CD14-positive monocyte (primary cell): ENCODE results near the gene CLDN1. TPM values are rescaled to one million over a fixed set of nuclear protein-coding genes. Genes with fewer than 3 reads are reported as not detected.

Experiments
- DNase-seq, 3 donors: peaks; one replicate each; pipeline ENCODE4 v3.0.0-alpha.2; 2011 to 2022
- H2AFZ ChIP-seq: 2 replicates; pipeline ENCODE4 v1.6.0; 2012; ENCODE audit warnings: mild to moderate bottlenecking, low read depth, low read length, inconsistent platforms; ENCODE audit not compliant: insufficient read depth, poor library complexity, severe bottlenecking
- H3K27ac ChIP-seq, 2 donors: 1 replicate in 1 of 2; 2 replicates in 1 of 2; pipeline ENCODE4 v1.5.1; 2012 to 2013; ENCODE audit warnings: low read length in 2 of 2, control low read depth in 1 of 2, inconsistent platforms in 1 of 2, low read depth in 1 of 2, mild to moderate bottlenecking in 1 of 2
- H3K27me3 ChIP-seq, 2 donors: one replicate each; pipeline versions ENCODE4 v1.6.0 to v1.6.1; 2011 to 2013; ENCODE audit warnings: low read length in 2 of 2; ENCODE audit not compliant: control insufficient read depth in 2 of 2, insufficient read depth in 2 of 2
- H3K36me3 ChIP-seq, 2 donors: replicated peaks in 1 of 2; 1 replicate in 1 of 2; 2 replicates in 1 of 2; pipeline versions ENCODE4 v1.5.1 to v1.6.1; 2012 to 2013; ENCODE audit warnings: low read length in 2 of 2, control low read depth in 1 of 2, inconsistent platforms in 1 of 2, mild to moderate bottlenecking in 1 of 2; ENCODE audit not compliant: insufficient read depth in 2 of 2, control insufficient read depth in 1 of 2
- H3K4me1 ChIP-seq, 2 donors: 1 replicate in 1 of 2; 2 replicates in 1 of 2; pipeline versions ENCODE4 v1.5.1 to v1.6.1; 2012 to 2013; ENCODE audit warnings: low read length in 2 of 2, control low read depth in 1 of 2, inconsistent platforms in 1 of 2, mild to moderate bottlenecking in 1 of 2, moderate library complexity in 1 of 2; ENCODE audit not compliant: insufficient read depth in 2 of 2, control insufficient read depth in 1 of 2
- H3K4me2 ChIP-seq: replicated peaks from 2 replicates; pipeline ENCODE3; 2012; ENCODE audit warnings: low read length, moderate library complexity, mild to moderate bottlenecking; ENCODE audit not compliant: poor library complexity, severe bottlenecking; ENCODE audit errors: extremely low read depth
- H3K4me3 ChIP-seq, 3 experiments: fragments of 200-600 bp in 1 of 3; sonication (generic) in 1 of 3; replicated peaks in 1 of 3; 1 replicate in 2 of 3; 2 replicates in 1 of 3; pipeline ENCODE4 v1.5.1; 2011 to 2013; ENCODE audit warnings: low read length in 3 of 3, mild to moderate bottlenecking in 3 of 3, control low read depth in 2 of 3, low read depth in 2 of 3, inconsistent platforms in 1 of 3, moderate library complexity in 1 of 3
- H3K79me2 ChIP-seq: 2 replicates; pipeline ENCODE4 v1.6.0; 2012; ENCODE audit warnings: mild to moderate bottlenecking, control low read depth, inconsistent platforms, low read length, moderate library complexity; ENCODE audit not compliant: insufficient read depth
- H3K9ac ChIP-seq: 2 replicates; pipeline ENCODE4 v1.6.0; 2017; ENCODE audit warnings: low read length, mild to moderate bottlenecking; ENCODE audit not compliant: insufficient read depth, poor library complexity, severe bottlenecking
- H3K9me3 ChIP-seq, 2 donors: replicated peaks in 1 of 2; 1 replicate in 1 of 2; 2 replicates in 1 of 2; pipeline versions ENCODE4 v1.5.1 to v1.6.1; 2012 to 2013; ENCODE audit warnings: low read length in 2 of 2, control low read depth in 1 of 2; ENCODE audit not compliant: control insufficient read depth in 1 of 2, insufficient read depth in 1 of 2
- H4K20me1 ChIP-seq: 2 replicates; pipeline ENCODE4 v1.6.0; 2012; ENCODE audit warnings: mild to moderate bottlenecking, low read length, control low read depth, moderate library complexity; ENCODE audit not compliant: insufficient read depth
- H3K27ac Mint-ChIP-seq, 7 donors: one replicate each; pipeline ENCODE4 v1.8.0; 2020; ENCODE audit warnings: mild to moderate bottlenecking in 7 of 7, mixed read lengths in 7 of 7, moderate library complexity in 6 of 7, inconsistent platforms in 2 of 7
- H3K27me3 Mint-ChIP-seq, 3 donors: one replicate each; pipeline ENCODE4 v1.8.0; 2021 to 2022; ENCODE audit warnings: low read depth in 3 of 3, mild to moderate bottlenecking in 3 of 3, mixed read lengths in 3 of 3, moderate library complexity in 3 of 3, inconsistent platforms in 1 of 3
- H3K36me3 Mint-ChIP-seq, 2 donors: one replicate each; pipeline ENCODE4 v1.8.0; 2020; ENCODE audit warnings: mixed read lengths in 2 of 2, inconsistent platforms in 1 of 2, mild to moderate bottlenecking in 1 of 2
- H3K4me1 Mint-ChIP-seq: one replicate; pipeline ENCODE4 v1.8.0; 2020; ENCODE audit warnings: mild to moderate bottlenecking, mixed read lengths
- H3K4me3 Mint-ChIP-seq, 2 donors: one replicate each; pipeline ENCODE4 v1.8.0; 2020; ENCODE audit warnings: mild to moderate bottlenecking in 2 of 2, mixed read lengths in 2 of 2, moderate library complexity in 1 of 2
- H3K9me3 Mint-ChIP-seq, 7 donors: one replicate each; pipeline ENCODE4 v1.8.0; 2020 to 2022; ENCODE audit warnings: mixed read lengths in 7 of 7, mild to moderate bottlenecking in 6 of 7, moderate library complexity in 6 of 7, inconsistent platforms in 2 of 7
- WGBS: methylation state at CpG from one replicate; pipeline ENCODE4 v1.1.5; 2013; ENCODE audit warnings: missing lambda C conversion rate; ENCODE audit not compliant: insufficient coverage; 5-methylcytosine and 5-hydroxymethylcytosine counted together
- intact Hi-C, 2 donors: fragments of 100-400 bp; cut with micrococcal nuclease; formaldehyde crosslinking; loops; one replicate each; pipeline versions ENCODE4 v1.15.0 to v1.15.1; 2023
- polyA plus RNA-seq, 3 donors: library from polyadenylated mRNA; depleted of rRNA in 1 of 3; unstranded in 2 of 3; stranded (reverse) in 1 of 3; fragments of 300-500 nt in 2 of 3; fragments of >200 nt in 1 of 3; fragmentation: Illumina TruSeq in 2 of 3; gene quantifications; 1 replicate in 2 of 3; 2 replicates in 1 of 3; pipeline ENCODE4 v1.2.3, GENCODE V29; 2012 to 2021
- TF ChIP-seq, protein P1 (sequence below): fragments of 200-600 bp; IDR thresholded peaks from one replicate; pipeline ENCODE4 v1.8.0; 2022; ENCODE audit warnings: antibody characterized with exemption, mild to moderate bottlenecking

The CLDN1 gene
- polyA plus RNA-seq, 3 donors: not detected

GRCh38 chr3:190362258-190362657, 40.0 kb upstream of the CLDN1 start:
- Histone ChIP-seq H3K36me3 (no peaks in the 10 kb centered on the region), H3K4me3 (no peak overlapping the region), H3K4me2 (no peak overlapping the region), H3K9ac (no peak overlapping the region), H3K9me3 (no peaks in the 10 kb centered on the region), H2AFZ (no peak overlapping the region), H3K79me2 (no peaks in the 10 kb centered on the region), H3K27ac (no peak overlapping the region), H4K20me1 (no peaks in the 10 kb centered on the region), H3K4me1 (no peaks in the 10 kb centered on the region), H3K27me3 (no peaks in the 10 kb centered on the region)
- Mint-ChIP-seq H3K27ac (no peak overlapping the region), H3K27me3 (peaks cover 0 to 1% (median 1%) of the 10 kb centered on the region in 3 donors), H3K9me3 (no peaks in the 10 kb centered on the region), H3K4me3 (no peak overlapping the region), H3K36me3 (no peaks in the 10 kb centered on the region), H3K4me1 (no peaks in the 10 kb centered on the region)
- TF ChIP-seq, protein P1, sequence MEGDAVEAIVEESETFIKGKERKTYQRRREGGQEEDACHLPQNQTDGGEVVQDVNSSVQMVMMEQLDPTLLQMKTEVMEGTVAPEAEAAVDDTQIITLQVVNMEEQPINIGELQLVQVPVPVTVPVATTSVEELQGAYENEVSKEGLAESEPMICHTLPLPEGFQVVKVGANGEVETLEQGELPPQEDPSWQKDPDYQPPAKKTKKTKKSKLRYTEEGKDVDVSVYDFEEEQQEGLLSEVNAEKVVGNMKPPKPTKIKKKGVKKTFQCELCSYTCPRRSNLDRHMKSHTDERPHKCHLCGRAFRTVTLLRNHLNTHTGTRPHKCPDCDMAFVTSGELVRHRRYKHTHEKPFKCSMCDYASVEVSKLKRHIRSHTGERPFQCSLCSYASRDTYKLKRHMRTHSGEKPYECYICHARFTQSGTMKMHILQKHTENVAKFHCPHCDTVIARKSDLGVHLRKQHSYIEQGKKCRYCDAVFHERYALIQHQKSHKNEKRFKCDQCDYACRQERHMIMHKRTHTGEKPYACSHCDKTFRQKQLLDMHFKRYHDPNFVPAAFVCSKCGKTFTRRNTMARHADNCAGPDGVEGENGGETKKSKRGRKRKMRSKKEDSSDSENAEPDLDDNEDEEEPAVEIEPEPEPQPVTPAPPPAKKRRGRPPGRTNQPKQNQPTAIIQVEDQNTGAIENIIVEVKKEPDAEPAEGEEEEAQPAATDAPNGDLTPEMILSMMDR: no peak
- DNase-seq: no peak
- WGBS: 95% methylated on average over 3 of the region's 9 CpGs
- intact Hi-C loops: no loop called here

DNA sequence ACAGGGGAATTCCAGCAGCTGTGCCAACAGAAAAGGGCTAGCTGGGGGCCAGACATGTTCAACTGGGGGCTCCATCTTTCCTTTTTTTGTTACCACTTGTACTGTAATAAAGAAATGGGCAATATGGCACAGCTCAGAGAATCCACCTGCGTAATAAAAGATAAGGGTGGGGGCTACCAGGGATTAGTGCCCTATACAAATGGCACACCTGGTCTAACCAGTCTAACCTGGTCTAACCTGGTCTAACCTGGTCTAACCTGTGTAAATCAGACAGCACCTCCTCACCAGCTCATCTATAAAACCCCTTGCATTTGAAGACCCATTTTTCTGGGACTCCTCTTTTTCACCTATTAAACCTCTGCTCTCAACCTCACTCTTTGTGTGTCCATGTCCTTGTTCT, 39.5 kb upstream of the CLDN1 start:
- no peak overlapping the region for H3K9ac ChIP-seq
- WGBS: 80% methylated on average over 1 of the region's 1 CpG
- no peak overlapping the region for H2AFZ ChIP-seq

More for the DNA sequence above, 39.5 kb upstream of the CLDN1 start:
- Histone ChIP-seq H3K36me3 (no peaks in the 10 kb centered on the region), H3K27me3 (no peaks in the 10 kb centered on the region), H3K27ac (no peak overlapping the region), H3K4me1 (no peaks in the 10 kb centered on the region), H3K9me3 (no peaks in the 10 kb centered on the region), H3K4me2 (no peak overlapping the region), H3K79me2 (no peaks in the 10 kb centered on the region), H4K20me1 (no peaks in the 10 kb centered on the region), H3K4me3 (no peak overlapping the region)
- Mint-ChIP-seq H3K4me3 (no peak overlapping the region), H3K9me3 (no peaks in the 10 kb centered on the region), H3K27ac (no peak overlapping the region), H3K27me3 (peaks cover 0 to 1% (median 1%) of the 10 kb centered on the region in 3 donors), H3K36me3 (no peaks in the 10 kb centered on the region), H3K4me1 (no peaks in the 10 kb centered on the region)
- DNase-seq: no peak
- TF ChIP-seq, protein P1: no peak
- intact Hi-C loops: no loop called here
